Activated CD4-positive, alpha-beta T cell treated with anti-CD3 and anti-CD28 coated beads, Interleukin-2, Interleukin-4, amounts not matched to agents 100 ng/mL and 50 ng/mL, durations not matched to agents 16 hours and 8 hours (primary cell): ENCODE measurements around the gene TRPM2.
A peak's percentile ranks its signal among the peaks of the same experiment; 100 is the strongest.

Experiments used
- DNase-seq: peaks from one replicate; pipeline ENCODE4 v3.0.0-alpha.2; 2020; ENCODE audit warnings: low spot score

Gene TRPM2

GRCh38 chr21:44445145-44445812 is 91.9 kb downstream of the TRPM2 start:
- no peak for DNase-seq

DNA sequence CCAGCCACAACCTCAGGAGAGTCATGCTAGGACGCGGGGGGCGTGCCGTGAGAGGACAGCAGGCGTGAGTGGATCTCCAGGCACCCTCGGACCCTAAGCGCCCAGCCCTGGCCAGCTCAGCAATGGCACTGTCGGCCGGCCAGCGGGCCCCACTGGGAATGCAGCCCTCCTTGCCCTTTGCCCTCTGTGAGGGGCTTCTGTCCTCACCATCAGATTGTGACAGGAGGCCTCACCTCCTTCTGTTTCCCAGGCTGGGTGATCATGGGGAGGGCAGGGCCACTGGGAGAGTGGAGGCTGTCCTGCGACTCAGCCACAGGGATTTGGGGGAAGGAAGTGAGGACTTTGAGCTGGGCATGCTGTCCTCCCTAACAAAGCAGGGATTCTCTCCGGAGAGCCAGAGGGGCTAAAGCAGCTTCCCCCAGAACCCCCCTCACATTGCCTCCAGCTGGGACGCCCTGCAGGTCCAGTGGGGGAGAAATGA is 95.3 kb downstream of the TRPM2 start:
- DNase-seq, result no peak

DNA sequence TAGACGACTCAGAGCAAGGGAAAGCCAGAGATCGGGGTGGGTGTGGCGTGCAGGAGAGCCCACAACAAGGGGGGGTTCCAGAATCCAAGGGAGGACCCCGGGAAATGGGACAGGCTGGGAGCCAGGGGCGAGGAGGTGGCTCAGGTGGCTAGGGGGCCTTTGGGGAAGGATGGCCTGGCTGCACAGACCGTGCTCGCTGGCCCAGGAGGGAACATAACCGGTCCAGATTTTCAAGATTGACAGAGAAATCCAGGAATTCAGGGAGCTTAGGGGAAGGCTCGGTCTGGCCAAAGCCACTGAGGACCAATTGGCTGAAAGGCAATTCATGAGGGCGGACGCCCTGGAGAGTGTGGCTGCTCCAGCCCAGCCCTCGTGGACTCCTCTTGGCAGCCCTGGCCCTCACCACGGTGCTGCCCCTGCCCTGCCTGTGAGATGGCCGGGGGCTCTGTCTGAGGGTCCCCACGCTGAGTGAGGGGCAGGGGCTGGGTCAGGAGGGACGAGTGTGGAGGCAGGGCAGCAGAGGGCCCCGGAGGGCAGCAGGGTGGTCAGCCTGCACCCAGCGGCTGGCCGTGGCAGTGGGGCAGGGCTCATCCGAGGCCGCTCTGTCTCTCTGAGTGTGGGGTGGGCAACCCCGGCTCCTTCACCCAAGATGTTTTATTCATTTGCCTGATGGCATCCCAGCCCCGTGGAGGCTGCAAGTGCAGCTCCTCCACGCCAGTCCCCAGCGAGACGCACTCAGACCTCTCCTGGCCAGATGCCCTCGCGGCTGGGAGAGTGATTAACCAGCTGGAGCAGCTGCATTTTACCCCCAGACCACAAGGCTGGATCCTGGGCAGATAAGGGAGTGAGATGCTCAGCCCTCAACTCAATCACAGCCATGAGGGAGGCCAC is 96.3 kb downstream of the TRPM2 start:
- no peak for DNase-seq

DNA sequence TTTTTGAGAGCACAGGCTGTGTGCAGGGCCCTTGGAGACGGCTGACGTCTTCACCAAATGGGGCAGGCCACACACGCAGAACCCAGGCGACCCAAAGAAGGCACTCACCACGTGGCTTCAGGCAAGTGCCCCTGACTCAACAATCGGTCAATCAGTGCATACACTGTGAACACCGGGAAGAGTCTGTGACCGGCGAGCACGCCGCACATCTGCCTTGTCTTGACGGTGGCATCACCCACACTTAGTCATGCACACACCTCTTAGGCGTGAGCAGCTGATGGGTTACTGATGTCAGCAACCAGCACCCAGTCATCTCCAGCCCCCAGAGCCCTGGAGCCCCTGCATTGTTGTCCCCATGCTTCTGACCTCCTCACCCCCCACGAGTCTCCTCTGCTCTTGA is 97.0 kb downstream of the TRPM2 start:
- DNase-seq, result no peak

DNA sequence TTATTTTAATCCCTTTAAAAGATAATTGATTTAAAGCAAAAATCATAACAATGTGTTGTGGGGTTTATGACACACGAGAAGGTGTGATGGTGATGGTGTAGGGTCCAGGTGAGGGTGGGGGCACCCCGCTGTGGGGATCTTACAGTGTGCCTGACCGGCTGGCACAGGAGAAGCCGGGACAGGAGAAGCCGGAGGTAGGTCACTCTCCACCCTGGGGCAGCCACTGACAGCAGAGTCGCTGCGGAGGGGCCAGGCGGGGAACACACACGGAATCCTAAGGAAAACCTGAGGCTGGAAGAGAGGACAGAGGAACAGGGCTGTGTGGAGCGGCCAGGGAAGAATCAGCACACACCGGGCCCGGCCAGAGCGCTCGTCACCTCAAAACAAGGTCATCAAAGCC is 97.6 kb downstream of the TRPM2 start:
- DNase-seq, result no peak

GRCh38 chr21:44453120-44453519 is 99.7 kb downstream of the TRPM2 start:
- no peak for DNase-seq

DNA sequence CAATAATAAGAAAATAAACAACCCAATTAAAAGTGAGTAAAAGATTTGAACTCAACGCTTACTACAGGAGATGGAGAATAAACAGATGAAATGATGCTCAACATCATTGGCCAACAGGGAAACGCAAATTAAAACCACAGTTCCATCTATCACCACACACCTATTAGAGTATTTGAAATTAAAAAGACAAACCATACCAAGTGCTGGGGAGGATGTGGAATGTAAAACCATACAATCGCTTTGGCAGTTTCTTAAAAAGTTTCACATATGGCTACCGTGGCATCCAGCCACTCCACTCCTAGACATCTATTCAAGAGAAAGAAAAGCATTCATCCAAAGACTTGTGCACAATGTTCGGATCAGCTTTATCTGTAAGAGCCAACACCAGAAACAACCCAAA is 100.6 kb downstream of the TRPM2 start:
- no peak for DNase-seq

- DNase-seq, result peak; percentile 74
Measured at GRCh38 chr21:44454747-44455523, 101.5 kb downstream of the TRPM2 start, which contains the start of gene LRRC3. TSS of gene LRRC3 (plus strand) at chr21:44455510. CDS start at chr21:44456645, 1,135 bp downstream.

- DNase-seq, result peak; percentile 28
Measured at GRCh38 chr21:44455524-44456213, 102.2 kb downstream of the TRPM2 start.

GRCh38 chr21:44456214-44456914 is 102.9 kb downstream of the TRPM2 start:
- no peak for DNase-seq

DNA sequence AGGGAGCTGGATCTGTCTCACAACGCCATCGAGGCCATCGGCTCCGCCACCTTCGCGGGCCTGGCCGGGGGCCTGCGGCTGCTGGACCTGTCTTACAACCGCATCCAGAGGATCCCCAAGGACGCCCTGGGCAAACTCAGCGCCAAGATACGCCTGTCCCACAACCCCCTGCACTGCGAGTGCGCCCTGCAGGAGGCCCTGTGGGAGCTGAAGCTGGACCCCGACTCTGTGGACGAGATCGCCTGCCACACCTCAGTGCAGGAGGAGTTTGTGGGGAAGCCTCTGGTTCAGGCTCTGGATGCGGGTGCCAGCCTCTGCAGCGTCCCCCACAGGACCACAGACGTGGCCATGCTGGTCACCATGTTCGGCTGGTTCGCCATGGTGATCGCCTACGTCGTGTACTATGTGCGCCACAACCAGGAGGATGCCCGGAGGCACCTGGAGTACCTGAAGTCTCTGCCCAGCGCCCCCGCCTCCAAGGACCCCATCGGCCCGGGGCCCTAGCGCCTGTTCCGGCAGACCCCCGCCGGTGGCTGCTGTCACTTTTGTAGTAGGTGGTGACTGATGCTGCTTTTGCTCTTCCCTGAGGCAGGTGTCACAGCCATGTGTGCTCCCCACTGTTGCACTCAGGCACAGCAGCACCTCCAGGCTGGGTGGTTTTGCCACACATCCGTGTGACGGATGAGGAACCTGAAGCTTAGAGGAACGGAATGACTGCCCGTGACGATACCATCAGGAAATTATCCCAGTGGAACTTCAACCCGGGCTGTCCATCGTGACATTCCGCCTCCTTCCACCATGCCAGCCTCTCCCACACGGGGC is 103.7 kb downstream of the TRPM2 start:
- no peak for DNase-seq

GRCh38 chr21:44458971-44459711 is 105.7 kb downstream of the TRPM2 start:
- no peak for DNase-seq

DNA sequence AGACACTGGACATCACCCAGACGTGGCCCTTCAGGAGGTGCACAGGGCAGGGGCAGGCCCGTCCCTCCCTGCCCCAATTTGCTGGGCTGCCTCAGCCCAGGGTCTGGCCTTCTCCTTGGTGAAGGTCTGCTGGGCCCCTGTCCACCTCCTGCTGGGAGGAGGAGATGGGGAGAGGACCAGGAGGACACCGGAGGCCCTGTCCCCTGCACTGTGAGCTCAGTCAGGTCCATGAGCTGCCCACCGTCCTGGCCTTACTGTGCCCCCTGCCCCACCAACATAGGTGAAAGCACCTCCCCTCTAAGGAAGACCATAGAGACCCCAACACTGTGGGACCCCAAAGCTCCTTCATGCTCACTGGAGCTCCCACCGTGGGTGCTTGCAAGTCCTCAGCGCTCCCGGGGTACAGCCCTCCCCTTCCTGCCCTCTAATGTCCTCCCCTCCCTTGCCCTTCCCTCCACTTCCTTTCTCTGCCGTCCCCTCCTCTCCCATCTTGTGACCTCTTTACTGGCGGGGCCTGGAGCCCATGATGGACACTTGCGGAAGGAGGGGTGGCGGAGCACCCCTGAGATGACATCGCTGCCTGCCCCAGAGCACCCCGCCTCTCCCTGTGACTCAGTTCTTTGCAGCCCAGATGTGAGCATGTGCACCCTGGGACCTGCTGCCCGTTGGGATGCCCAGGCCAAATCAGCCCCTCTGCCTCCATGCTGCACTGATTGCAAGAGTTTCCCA is 106.5 kb downstream of the TRPM2 start:
- no peak for DNase-seq

GRCh38 chr21:44460441-44460755 is 107.0 kb downstream of the TRPM2 start:
- no peak for DNase-seq

GRCh38 chr21:44461005-44461404 is 107.6 kb downstream of the TRPM2 start:
- DNase-seq, result no peak

- DNase-seq, result no peak
Measured at GRCh38 chr21:44461464-44462001, 108.1 kb downstream of the TRPM2 start.

GRCh38 chr21:44462086-44462833 is 108.8 kb downstream of the TRPM2 start:
- no peak for DNase-seq

DNA sequence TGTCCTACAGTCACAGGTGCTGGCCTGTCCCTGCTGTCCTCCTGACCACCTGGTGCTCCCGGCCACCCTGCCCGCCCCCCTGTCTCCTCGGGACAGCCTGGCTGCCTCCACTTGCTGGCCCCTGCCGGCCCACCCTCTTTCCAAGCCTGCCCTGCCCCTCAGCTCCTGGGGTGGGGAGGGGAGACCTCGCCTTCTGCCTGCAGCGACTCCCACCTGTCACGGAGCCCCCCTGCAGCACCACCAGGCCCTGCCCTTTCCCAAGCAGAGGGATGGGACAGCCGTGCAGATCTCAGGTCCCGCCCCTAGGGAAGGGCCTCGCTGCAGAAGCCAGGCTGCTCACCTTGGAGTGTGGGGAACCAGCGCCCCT is 109.4 kb downstream of the TRPM2 start:
- DNase-seq, result no peak
